Gastrocnemius medialis (tissue), 4 donors: ENCODE results near the gene MYH8. TPM values are rescaled to one million over a fixed set of nuclear protein-coding genes. Genes with fewer than 3 reads are reported as not detected.

Source experiments
- ATAC-seq, 2 donors: fragments of 150-250 bp; one replicate each; pipeline ENCODE4 v1.9.1; 2016
- DNase-seq, 2 donors: peaks; one replicate each; pipeline ENCODE4 v3.0.0-alpha.2; 2019
- H3K27ac ChIP-seq, 4 donors: fragments of 200-600 bp; sonication (generic); 1 replicate in 1 of 4; 2 replicates in 3 of 4; pipeline ENCODE4 v1.5.1; 2016 to 2018; ENCODE audit warnings: mild to moderate bottlenecking in 2 of 4, moderate library complexity in 1 of 4
- H3K27me3 ChIP-seq, 3 donors: fragments of 200-600 bp; sonication (generic) in 2 of 3; 1 replicate in 1 of 3; 2 replicates in 2 of 3; pipeline versions ENCODE4 v1.5.1 to v1.6.0; 2016 to 2019; ENCODE audit warnings: mild to moderate bottlenecking in 1 of 3, moderate library complexity in 1 of 3
- H3K36me3 ChIP-seq, 2 donors: fragments of 200-600 bp; sonication (generic) in 1 of 2; one replicate each; pipeline ENCODE4 v1.5.1; 2017 to 2018
- H3K4me1 ChIP-seq, 2 donors: fragments of 200-600 bp; sonication (generic) in 1 of 2; one replicate each; pipeline ENCODE4 v1.5.1; 2016 to 2017; ENCODE audit warnings: mild to moderate bottlenecking in 2 of 2
- H3K4me3 ChIP-seq, 4 donors: fragments of 200-600 bp; sonication (generic) in 3 of 4; 1 replicate in 1 of 4; 2 replicates in 3 of 4; pipeline ENCODE4 v1.5.1; 2016 to 2019; ENCODE audit warnings: mild to moderate bottlenecking in 2 of 4
- H3K9me3 ChIP-seq, 3 donors: fragments of 200-600 bp; sonication (generic) in 2 of 3; 1 replicate in 1 of 3; 2 replicates in 2 of 3; pipeline ENCODE4 v1.5.1; 2016 to 2019
- POLR2A ChIP-seq, 2 donors: fragments of 450-650 bp; IDR thresholded peaks; one replicate each; pipeline ENCODE4 v1.6.1; 2017; ENCODE audit warnings: antibody characterized with exemption in 2 of 2, mild to moderate bottlenecking in 2 of 2, moderate library complexity in 2 of 2
- in situ Hi-C, 4 donors: fragments of 200-750 bp; cut with MboI; loops; one replicate each; pipeline versions ENCODE4 v1.15.0 to v1.8.0; 2017; ENCODE audit warnings: low sequenced_read_pairs in 4 of 4
- intact Hi-C: fragments of 100-400 bp; cut with DNase I; formaldehyde crosslinking; loops from one replicate; pipeline ENCODE4 v1.15.1; 2023; ENCODE audit warnings: low total_unique reads
- total RNA-seq, 4 donors: library from RNA; depleted of rRNA; stranded (reverse); fragments of >200 nt; gene quantifications; one replicate each; pipeline versions ENCODE4 v1.1.0 to v1.2.3, GENCODE V29; 2016
- TF ChIP-seq, protein P1 (sequence below), 5 experiments: fragments of 450-650 bp in 3 of 5; fragments of 200-600 bp in 2 of 5; sonication (generic) in 2 of 5; IDR thresholded peaks in 4 of 5; conservative IDR thresholded peaks in 1 of 5; 1 replicate in 4 of 5; 2 replicates in 1 of 5; pipeline ENCODE4 v1.5.1; 2016 to 2019; ENCODE audit warnings: antibody characterized with exemption in 5 of 5, mild to moderate bottlenecking in 3 of 5, moderate library complexity in 3 of 5

Gene MYH8
- total RNA-seq, 4 donors from 2014 or later, result 0.34 to 1.1 (median 0.80) TPM

DNA sequence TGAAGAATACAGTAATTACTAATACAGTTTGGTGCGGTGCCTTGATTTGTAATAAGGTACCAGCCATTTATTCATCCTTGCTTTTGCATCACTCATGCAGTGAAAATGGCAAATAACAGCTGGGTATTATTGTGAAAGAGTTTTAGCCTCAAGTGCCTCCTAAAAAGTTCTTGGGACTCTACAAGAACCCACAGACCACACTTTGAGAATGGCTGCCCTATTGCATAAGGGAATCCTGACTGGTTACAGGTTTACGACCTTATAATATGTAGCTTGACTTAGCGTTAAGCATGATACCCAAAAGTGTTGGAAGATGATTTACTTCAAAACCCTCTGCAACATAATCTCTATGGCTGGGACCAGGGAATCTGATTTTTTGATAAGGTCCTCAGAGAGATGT lies 53.2 kb downstream of the MYH8 start:
- no peaks in the 10 kb centered on the region for H3K9me3 ChIP-seq
- no peak overlapping the region for H3K4me3 ChIP-seq
- no peak for ATAC-seq
- no peak for DNase-seq
- TF ChIP-seq, protein P1, sequence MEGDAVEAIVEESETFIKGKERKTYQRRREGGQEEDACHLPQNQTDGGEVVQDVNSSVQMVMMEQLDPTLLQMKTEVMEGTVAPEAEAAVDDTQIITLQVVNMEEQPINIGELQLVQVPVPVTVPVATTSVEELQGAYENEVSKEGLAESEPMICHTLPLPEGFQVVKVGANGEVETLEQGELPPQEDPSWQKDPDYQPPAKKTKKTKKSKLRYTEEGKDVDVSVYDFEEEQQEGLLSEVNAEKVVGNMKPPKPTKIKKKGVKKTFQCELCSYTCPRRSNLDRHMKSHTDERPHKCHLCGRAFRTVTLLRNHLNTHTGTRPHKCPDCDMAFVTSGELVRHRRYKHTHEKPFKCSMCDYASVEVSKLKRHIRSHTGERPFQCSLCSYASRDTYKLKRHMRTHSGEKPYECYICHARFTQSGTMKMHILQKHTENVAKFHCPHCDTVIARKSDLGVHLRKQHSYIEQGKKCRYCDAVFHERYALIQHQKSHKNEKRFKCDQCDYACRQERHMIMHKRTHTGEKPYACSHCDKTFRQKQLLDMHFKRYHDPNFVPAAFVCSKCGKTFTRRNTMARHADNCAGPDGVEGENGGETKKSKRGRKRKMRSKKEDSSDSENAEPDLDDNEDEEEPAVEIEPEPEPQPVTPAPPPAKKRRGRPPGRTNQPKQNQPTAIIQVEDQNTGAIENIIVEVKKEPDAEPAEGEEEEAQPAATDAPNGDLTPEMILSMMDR (IDR thresholded peaks at IDR 0.05 in 4 of 5, conservative IDR thresholded peaks at IDR 0.05 in 1 of 5), result no peak
- TF ChIP-seq POLR2A (IDR thresholded peaks at IDR 0.05), result no peak
- no peaks in the 10 kb centered on the region for H3K27me3 ChIP-seq
- H3K4me1 ChIP-seq, result no peaks in the 10 kb centered on the region
- intact Hi-C loops (no loop called here), in situ Hi-C loops (no loop called here)
- no peaks in the 10 kb centered on the region for H3K36me3 ChIP-seq
- H3K27ac ChIP-seq, result no peak overlapping the region

DNA sequence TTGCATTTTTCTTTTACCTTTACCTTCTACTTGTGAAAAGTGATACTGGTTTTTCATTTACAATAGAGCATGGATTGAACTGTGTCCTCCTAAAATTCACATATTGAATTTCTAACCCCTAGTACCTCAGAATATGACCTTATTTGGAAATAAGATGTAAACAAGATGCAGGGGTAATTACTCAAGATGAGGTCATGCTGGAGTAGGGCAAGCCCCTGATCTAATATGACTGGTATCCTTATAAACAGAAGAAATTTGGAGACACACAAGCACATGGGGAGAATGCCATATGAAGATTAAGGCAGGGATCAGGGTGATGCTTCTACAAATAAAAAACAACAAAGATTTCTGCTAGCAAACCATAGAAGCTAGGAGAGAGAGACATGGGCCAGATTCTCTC lies 61.2 kb downstream of the MYH8 start:
- DNase-seq, result no peak
- Histone ChIP-seq H3K36me3 (no peaks in the 10 kb centered on the region), H3K27me3 (no peaks in the 10 kb centered on the region), H3K4me3 (no peak overlapping the region), H3K9me3 (no peaks in the 10 kb centered on the region), H3K4me1 (no peaks in the 10 kb centered on the region), H3K27ac (no peak overlapping the region)
- no peak for ATAC-seq
- intact Hi-C loops (no loop called here), in situ Hi-C loops (no loop called here)
- TF ChIP-seq, protein P1 (IDR thresholded peaks at IDR 0.05 in 4 of 5, conservative IDR thresholded peaks at IDR 0.05 in 1 of 5), result no peak
- no peak for TF ChIP-seq POLR2A (IDR thresholded peaks at IDR 0.05)

DNA sequence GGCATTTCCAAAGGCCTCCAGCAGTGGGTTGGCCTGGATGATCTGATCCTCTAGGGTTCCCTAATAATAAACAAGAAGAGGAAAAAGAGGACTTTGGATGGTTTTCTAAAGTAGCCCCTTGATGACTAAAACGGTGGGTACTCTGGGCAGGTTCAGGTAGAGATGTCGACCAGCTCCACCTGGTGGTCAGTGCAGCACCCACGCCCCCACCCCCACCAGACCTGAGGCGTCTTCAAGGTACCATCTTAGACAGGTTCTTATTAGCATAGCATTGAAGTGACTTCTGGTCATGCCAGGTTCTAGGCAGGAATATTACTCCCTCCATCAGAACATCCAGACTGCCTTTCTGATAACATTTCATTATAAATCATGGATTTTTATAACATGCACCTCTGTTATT lies 64.0 kb downstream of the MYH8 start:
- H3K36me3 ChIP-seq, result no peaks in the 10 kb centered on the region
- no peak for ATAC-seq
- H3K4me3 ChIP-seq, result no peak overlapping the region
- no peak for TF ChIP-seq POLR2A (IDR thresholded peaks at IDR 0.05)
- TF ChIP-seq, protein P1 (IDR thresholded peaks at IDR 0.05 in 4 of 5, conservative IDR thresholded peaks at IDR 0.05 in 1 of 5), result peak in 2 of 5 experiments; percentile 19 to 22
- no peaks in the 10 kb centered on the region for H3K4me1 ChIP-seq
- no peak overlapping the region for H3K27ac ChIP-seq
- H3K27me3 ChIP-seq, result no peaks in the 10 kb centered on the region
- no peak for DNase-seq
- H3K9me3 ChIP-seq, result no peaks in the 10 kb centered on the region
- in situ Hi-C loops, result no loop called here
- intact Hi-C loops, result no loop called here

DNA sequence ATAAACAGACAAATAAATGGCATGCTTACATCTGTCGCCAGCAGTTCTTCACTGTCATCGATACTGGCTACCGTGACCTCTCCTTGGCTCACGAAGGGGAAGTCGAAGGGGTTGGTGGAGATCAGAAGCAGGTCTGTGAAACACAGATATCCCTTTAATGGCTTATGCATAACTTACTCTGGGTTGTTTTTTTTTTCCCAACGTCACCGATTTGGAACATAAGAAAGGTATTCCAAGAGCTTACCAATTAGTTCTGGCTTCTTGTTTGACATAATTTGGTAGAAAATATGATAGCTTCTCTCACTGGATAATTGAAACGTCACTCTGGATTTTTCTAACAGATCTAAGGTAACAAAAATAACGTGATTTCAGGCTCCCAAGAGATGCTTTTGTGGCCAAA lies 67.1 kb downstream of the MYH8 start:
- in situ Hi-C loops (no loop called here), intact Hi-C loops (no loop called here)
- Histone ChIP-seq H3K27me3 (no peaks in the 10 kb centered on the region), H3K9me3 (no peaks in the 10 kb centered on the region), H3K27ac (no peak overlapping the region), H3K4me3 (no peak overlapping the region), H3K36me3 (no peaks in the 10 kb centered on the region), H3K4me1 (no peaks in the 10 kb centered on the region)
- DNase-seq (no peak), ATAC-seq (no peak)
- TF ChIP-seq, protein P1 (IDR thresholded peaks at IDR 0.05 in 4 of 5, conservative IDR thresholded peaks at IDR 0.05 in 1 of 5), result no peak
- TF ChIP-seq POLR2A (IDR thresholded peaks at IDR 0.05), result no peak

DNA sequence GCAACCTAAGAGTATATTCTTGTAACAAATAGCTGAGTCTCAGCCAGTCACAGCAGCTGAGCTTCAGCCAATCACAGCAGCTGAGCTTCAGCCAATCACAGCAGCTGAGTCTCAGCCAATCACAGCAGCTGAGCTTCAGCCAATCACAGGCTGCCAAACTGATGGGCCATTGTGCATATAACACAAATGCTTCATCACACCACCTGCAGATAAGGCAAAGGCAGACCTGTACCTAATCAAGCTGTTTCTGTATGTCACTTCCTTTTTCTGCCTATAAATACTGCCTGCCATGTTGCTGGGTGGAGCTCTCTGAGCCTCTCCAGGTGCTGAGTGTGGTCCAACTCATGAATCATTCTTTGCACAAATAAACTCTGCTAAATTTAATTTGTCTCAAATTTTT lies 68.9 kb downstream of the MYH8 start:
- no peaks in the 10 kb centered on the region for H3K27me3 ChIP-seq
- no peaks in the 10 kb centered on the region for H3K36me3 ChIP-seq
- no peak overlapping the region for H3K4me3 ChIP-seq
- ATAC-seq (no peak), DNase-seq (no peak)
- in situ Hi-C loops (no loop called here), intact Hi-C loops (no loop called here)
- H3K4me1 ChIP-seq, result no peaks in the 10 kb centered on the region
- no peak overlapping the region for H3K27ac ChIP-seq
- no peak for TF ChIP-seq POLR2A (IDR thresholded peaks at IDR 0.05)
- TF ChIP-seq, protein P1 (IDR thresholded peaks at IDR 0.05 in 4 of 5, conservative IDR thresholded peaks at IDR 0.05 in 1 of 5), result no peak
- H3K9me3 ChIP-seq, result no peaks in the 10 kb centered on the region
